Coronary artery (tissue), 2 donors: Measurements from ENCODE around the gene TRANK1.
A peak's percentile ranks its signal among the peaks of the same experiment; 100 is the strongest.

Experiments
- DNase-seq: peaks from one replicate; pipeline ENCODE4 v3.0.0-alpha.2; 2017; ENCODE audit warnings: low spot score
- H3K27ac ChIP-seq, 2 donors: fragments of 200-600 bp; sonication (generic); one replicate each; pipeline ENCODE4 v1.5.1; 2016 to 2019
- H3K4me3 ChIP-seq: fragments of 200-600 bp; sonication (generic); 2 replicates; pipeline ENCODE4 v1.5.1; 2016; ENCODE audit warnings: mild to moderate bottlenecking, moderate library complexity
- TF ChIP-seq, protein P1 (sequence below): fragments of 200-600 bp; sonication (generic); IDR thresholded peaks from one replicate; pipeline ENCODE4 v1.5.1; 2019; ENCODE audit warnings: antibody characterized with exemption

The TRANK1 gene

DNA sequence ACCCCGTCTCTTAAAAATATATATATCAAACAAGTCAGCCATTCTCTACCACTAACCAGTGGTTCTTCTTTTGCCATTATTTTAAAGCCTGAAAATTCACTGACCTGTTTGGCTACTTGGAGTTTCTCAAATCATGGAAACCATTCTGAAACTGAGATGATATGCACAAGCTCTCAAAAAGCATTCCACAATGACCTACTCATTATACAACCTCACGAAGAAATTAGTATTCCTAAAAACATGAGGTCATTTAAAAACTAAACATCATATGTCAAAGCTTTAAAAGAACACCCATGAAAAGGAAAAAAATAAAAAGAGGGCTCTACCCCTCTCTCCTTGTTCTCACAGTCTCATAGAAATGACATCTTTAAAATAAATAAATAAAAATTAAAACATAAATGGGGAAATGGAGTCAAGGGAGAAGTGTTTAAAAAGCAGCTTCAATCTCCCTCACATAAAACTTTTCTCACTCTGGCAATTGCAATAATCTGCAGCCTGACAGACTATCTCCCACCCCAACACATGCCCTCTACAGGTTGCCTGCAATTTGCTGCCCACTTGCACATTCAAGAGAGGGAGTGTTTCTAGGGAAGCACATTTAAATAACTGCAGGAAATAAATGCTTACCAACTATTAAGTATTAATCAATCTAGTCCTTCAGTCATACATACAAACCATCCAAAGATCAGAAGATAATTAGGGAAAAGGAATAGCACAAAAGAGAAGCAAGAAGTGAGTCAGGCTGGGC is 73.3 kb downstream of the TRANK1 start:
- Histone ChIP-seq H3K4me3 (no peak overlapping the region), H3K27ac (no peak overlapping the region)
- TF ChIP-seq, protein P1, sequence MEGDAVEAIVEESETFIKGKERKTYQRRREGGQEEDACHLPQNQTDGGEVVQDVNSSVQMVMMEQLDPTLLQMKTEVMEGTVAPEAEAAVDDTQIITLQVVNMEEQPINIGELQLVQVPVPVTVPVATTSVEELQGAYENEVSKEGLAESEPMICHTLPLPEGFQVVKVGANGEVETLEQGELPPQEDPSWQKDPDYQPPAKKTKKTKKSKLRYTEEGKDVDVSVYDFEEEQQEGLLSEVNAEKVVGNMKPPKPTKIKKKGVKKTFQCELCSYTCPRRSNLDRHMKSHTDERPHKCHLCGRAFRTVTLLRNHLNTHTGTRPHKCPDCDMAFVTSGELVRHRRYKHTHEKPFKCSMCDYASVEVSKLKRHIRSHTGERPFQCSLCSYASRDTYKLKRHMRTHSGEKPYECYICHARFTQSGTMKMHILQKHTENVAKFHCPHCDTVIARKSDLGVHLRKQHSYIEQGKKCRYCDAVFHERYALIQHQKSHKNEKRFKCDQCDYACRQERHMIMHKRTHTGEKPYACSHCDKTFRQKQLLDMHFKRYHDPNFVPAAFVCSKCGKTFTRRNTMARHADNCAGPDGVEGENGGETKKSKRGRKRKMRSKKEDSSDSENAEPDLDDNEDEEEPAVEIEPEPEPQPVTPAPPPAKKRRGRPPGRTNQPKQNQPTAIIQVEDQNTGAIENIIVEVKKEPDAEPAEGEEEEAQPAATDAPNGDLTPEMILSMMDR: no peak
- DNase-seq: no peak

DNA sequence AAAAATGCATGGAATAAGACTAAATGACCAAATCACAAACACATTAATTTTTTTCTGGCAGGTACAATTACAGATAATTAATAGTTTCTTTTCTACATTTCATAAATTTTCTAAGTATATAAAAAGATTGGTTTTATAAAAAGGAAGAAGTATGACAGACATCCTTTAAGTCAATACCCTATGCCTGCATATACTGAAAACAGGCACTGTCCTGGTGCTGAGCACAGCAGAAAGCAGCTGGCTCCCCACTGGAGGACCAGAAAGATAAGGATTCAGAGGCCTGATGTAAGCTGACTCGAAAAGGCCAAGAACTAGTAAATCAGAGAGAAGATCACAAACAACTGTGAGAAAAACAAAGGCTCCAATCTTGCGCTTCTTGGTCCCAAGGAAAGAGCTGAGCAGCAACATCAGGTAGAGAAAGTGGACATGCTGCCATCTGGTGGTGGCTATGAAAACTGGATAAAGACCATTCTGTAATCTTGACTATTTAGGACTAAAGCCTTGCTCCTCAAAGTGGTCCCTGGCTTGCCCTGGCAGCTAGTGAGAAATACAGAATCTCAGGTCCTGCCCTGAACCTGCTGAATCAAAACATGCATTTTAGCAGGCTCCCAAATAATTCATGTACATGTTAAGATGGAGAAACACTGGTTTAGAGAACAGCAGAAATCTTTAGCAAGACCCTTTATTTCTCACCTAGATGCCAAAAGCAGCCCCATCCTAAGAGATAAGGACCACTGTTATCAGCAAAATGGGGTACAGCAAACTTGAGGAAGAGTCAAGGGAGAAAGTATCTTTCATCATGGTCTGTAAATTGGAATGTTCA is 76.0 kb downstream of the TRANK1 start:
- no peak overlapping the region for H3K4me3 ChIP-seq
- no peak for DNase-seq
- H3K27ac ChIP-seq: no peak overlapping the region
- TF ChIP-seq, protein P1: peak; percentile 67

DNA sequence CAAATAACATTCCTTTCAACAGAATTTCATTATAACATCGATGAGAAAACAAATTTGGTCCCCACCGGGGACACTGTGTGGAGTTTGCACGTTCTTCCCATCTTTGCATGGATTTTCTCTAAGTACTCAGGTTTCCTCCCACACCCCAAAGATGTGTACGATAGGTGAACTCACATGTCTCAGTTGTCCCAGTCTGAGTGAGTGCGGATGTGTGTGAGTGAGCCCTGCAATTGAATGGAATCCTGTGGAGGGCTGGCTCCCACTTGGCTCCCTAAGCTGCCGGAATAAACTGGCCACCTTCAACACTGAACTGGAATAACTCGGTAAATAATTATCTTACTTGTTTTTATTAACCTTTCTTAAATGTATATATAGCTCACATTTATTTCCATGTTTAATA is 77.0 kb downstream of the TRANK1 start:
- no peak for DNase-seq
- H3K27ac ChIP-seq: no peak overlapping the region
- no peak overlapping the region for H3K4me3 ChIP-seq
- TF ChIP-seq, protein P1: no peak

DNA sequence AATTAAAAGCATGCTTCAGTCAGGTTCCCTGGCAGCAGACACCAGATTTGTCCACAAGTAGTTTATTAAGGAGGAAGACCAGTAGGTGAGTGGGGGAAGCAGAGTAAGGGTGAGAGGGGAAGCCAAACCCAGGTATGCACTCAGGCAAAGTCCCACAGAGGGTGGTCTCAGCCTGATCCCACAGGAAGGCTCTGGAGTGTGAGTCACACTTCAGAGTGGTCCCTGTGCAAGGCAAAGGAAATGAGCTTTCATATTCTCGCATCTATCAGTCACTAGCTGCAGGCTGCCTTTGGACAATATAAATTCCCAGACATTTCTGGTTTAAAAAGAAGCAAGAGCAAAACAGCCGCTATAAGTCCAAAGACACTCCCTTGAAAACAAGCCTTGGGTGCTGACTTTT is 78.5 kb downstream of the TRANK1 start:
- no peak overlapping the region for H3K27ac ChIP-seq
- H3K4me3 ChIP-seq: no peak overlapping the region
- DNase-seq: no peak
- TF ChIP-seq, protein P1: no peak

DNA sequence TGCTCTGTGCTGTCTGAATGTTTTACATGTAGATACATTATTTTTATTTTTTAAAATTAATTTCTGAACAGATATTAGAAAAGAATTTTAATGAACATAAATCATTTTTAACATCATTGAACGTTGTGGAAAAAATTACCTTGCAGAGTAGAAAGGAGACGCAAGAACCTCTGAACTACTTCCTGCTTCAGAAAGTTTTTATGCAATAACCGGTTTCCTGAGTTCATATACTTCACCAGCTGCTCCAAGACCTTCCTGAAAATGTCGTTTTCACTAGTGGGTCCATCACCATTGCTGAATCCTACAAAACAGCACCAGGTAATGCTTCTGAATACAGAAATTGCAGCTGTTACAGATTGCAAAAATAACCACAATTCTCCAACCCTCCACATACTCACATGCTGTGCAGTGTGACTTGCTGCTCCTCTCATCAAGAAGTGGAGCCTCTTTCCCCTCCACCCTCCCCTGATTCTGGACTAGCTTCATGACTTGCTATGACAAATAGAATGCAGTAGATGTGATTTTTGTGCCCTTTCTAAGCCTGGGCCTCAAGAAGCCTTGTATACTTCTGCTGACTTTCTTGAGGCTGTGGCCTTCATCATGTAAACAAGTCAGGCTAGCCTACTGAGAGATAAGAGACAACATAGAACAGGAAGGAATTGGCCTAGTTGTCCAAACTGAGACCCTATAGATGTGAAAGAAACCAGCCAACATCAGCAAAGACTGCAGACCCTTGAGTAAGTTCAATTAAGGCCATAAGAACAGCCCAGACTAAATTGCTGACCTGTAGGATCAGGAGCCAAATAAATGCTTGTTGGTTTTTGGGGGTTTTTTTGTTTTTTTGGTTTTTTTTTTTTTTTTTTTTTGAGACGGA is 80.4 kb downstream of the TRANK1 start:
- Histone ChIP-seq H3K4me3 (no peak overlapping the region), H3K27ac (no peak overlapping the region)
- no peak for DNase-seq
- TF ChIP-seq, protein P1: no peak

DNA sequence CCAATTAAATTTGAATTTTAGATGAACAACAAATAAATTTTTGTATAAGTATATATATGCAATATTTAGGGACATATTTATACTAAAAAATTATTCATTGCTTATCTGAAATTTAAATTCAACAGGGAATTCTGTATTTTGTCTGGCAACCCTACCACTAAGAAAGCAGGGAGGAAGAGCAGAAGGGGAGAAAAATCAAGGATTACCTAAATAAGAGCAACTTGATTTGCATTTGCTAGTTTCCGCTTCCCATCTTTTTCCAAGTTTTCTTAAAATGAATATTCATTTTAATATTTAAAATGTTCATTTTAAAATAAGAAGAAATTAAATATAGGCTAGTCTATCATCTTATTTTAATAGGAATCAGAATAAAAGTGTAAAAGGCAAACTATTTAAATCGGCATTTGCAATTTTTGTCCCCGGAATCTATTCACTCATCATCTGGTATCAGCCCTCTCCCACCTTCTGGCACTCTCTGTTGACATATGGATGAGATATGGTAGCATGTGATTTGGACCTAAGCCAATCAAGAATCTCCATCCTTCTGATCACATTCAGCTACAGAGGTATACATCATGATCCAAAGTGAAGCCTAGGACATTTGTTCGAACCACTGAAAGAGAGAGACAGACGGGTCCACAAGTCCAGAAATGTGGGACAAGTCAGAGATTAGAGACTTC is 82.6 kb downstream of the TRANK1 start:
- no peak for DNase-seq
- no peak overlapping the region for H3K4me3 ChIP-seq
- TF ChIP-seq, protein P1: no peak
- H3K27ac ChIP-seq: no peak overlapping the region
